ENCODE measurements around the gene PSMC1.

PSMC1 gene

GRCh38 chr14:90290337-90291011 is 34.1 kb downstream of the PSMC1 start:
- H3K27ac ChIP-seq (ENCODE audit: low read depth in 2 of 2, low read length in 2 of 2), result no peak overlapping the region
- H3K36me3 ChIP-seq (ENCODE audit: control insufficient read depth in 2 of 2, insufficient read depth in 2 of 2, low read length in 2 of 2), result peaks cover 52 to 53% of the 10 kb centered on the region in 2 donors
- H3K27me3 ChIP-seq (ENCODE audit: control insufficient read depth in 2 of 2, insufficient read depth in 2 of 2, low read length in 2 of 2), result no peaks in the 10 kb centered on the region
- H3K4me1 ChIP-seq (ENCODE audit: control insufficient read depth in 2 of 2, insufficient read depth in 2 of 2, low read length in 2 of 2), result no peaks in the 10 kb centered on the region
- no peak overlapping the region for H3K4me3 ChIP-seq (ENCODE audit: low read length in 2 of 2)
- no peaks in the 10 kb centered on the region for H3K9me3 ChIP-seq (ENCODE audit: control insufficient read depth in 2 of 2, low read length in 2 of 2)
- H3K9ac ChIP-seq (ENCODE audit: low read depth in 1 of 2, low read length in 2 of 2), result no peak overlapping the region

GRCh38 chr14:90291699-90292098 is 35.3 kb downstream of the PSMC1 start:
- Histone ChIP-seq H3K27me3 (ENCODE audit: control insufficient read depth in 2 of 2, insufficient read depth in 2 of 2, low read length in 2 of 2) (no peaks in the 10 kb centered on the region), H3K9ac (ENCODE audit: low read depth in 1 of 2, low read length in 2 of 2) (no peak overlapping the region), H3K36me3 (ENCODE audit: control insufficient read depth in 2 of 2, insufficient read depth in 2 of 2, low read length in 2 of 2) (peaks cover 51 to 53% of the 10 kb centered on the region in 2 donors)

DNA sequence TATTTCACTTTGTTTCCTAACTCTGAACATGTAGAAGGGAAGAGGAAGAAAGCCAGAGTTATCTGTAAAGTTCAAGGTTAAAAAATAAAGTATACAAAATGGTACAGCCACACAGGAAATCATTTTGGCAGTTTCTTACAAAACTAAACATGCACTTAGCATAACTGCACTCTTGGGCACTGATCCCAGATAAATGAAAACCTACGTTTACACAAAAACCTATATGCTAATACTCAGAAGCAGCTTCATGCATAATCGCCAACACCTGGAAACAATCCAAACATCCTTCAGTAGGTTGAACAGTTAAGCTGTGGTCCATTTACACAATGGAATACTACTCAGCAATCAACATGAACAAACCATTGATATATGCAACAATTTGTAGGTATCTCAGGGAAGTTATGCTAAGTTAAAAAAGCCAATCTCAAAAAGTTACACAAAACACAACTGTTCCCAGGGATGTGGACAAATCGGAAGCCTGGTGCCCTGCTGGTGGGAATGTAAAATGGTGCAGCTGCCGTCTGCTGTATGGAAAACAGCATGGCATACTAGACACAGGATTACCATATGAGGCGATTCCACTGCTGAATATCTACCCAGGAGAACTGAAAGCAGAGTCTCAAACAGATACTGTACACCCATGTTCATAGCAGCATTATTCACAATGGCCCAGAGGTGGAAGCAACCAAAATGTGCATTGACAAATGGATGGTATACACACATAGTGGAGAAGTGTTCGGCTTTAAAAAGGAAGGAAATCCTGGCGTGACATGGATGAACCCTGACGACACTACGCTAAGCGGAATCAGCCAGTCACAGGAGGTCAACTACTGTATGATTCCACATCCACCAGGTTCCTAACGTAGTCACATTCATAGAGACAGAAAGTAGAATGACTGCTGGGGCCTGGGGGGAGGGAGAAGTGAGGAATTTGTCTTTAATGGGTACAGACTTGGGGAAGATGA is 37.7 kb downstream of the PSMC1 start:
- H3K9me3 ChIP-seq (ENCODE audit: control insufficient read depth in 2 of 2, low read length in 2 of 2), result no peaks in the 10 kb centered on the region
- H3K27me3 ChIP-seq (ENCODE audit: control insufficient read depth in 2 of 2, insufficient read depth in 2 of 2, low read length in 2 of 2), result no peaks in the 10 kb centered on the region
- peaks cover 42% of the 10 kb centered on the region in 2 donors for H3K36me3 ChIP-seq (ENCODE audit: control insufficient read depth in 2 of 2, insufficient read depth in 2 of 2, low read length in 2 of 2)
- no peak overlapping the region for H3K9ac ChIP-seq (ENCODE audit: low read depth in 1 of 2, low read length in 2 of 2)
- H3K4me1 ChIP-seq (ENCODE audit: control insufficient read depth in 2 of 2, insufficient read depth in 2 of 2, low read length in 2 of 2), result no peaks in the 10 kb centered on the region
- no peak overlapping the region for H3K4me3 ChIP-seq (ENCODE audit: low read length in 2 of 2)
- no peak overlapping the region for H3K27ac ChIP-seq (ENCODE audit: low read depth in 2 of 2, low read length in 2 of 2)

More at GRCh38 chr14:90291699-90292098, 35.3 kb downstream of the PSMC1 start:
- Histone ChIP-seq H3K9me3 (ENCODE audit: control insufficient read depth in 2 of 2, low read length in 2 of 2) (no peaks in the 10 kb centered on the region), H3K27ac (ENCODE audit: low read depth in 2 of 2, low read length in 2 of 2) (no peak overlapping the region), H3K4me1 (ENCODE audit: control insufficient read depth in 2 of 2, insufficient read depth in 2 of 2, low read length in 2 of 2) (no peaks in the 10 kb centered on the region), H3K4me3 (ENCODE audit: low read length in 2 of 2) (no peak overlapping the region)

DNA sequence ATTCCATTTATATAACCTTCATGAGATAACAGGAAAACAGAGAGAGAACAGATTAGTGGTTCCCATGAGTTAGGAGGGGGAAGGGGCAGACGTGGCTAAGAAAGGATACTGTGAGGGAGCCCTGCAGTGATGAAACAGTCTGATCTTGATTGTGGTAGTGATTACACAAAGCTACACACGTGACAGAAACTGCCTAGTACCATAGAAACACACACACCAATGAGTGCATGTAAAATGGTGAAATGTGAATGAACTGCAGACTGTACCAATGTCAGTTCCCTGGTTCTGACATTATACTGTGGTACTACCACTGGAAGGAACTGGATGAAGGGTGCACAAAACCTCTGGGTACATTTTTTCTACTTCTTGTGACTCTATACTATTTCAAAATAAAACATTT is 38.5 kb downstream of the PSMC1 start:
- no peaks in the 10 kb centered on the region for H3K9me3 ChIP-seq (ENCODE audit: control insufficient read depth in 2 of 2, low read length in 2 of 2)
- H3K27me3 ChIP-seq (ENCODE audit: control insufficient read depth in 2 of 2, insufficient read depth in 2 of 2, low read length in 2 of 2), result no peaks in the 10 kb centered on the region
- H3K27ac ChIP-seq (ENCODE audit: low read depth in 2 of 2, low read length in 2 of 2), result no peak overlapping the region
- H3K9ac ChIP-seq (ENCODE audit: low read depth in 1 of 2, low read length in 2 of 2), result no peak overlapping the region
- H3K4me1 ChIP-seq (ENCODE audit: control insufficient read depth in 2 of 2, insufficient read depth in 2 of 2, low read length in 2 of 2), result no peaks in the 10 kb centered on the region
- peaks cover 37 to 39% of the 10 kb centered on the region in 2 donors for H3K36me3 ChIP-seq (ENCODE audit: control insufficient read depth in 2 of 2, insufficient read depth in 2 of 2, low read length in 2 of 2)
- no peak overlapping the region for H3K4me3 ChIP-seq (ENCODE audit: low read length in 2 of 2)

DNA sequence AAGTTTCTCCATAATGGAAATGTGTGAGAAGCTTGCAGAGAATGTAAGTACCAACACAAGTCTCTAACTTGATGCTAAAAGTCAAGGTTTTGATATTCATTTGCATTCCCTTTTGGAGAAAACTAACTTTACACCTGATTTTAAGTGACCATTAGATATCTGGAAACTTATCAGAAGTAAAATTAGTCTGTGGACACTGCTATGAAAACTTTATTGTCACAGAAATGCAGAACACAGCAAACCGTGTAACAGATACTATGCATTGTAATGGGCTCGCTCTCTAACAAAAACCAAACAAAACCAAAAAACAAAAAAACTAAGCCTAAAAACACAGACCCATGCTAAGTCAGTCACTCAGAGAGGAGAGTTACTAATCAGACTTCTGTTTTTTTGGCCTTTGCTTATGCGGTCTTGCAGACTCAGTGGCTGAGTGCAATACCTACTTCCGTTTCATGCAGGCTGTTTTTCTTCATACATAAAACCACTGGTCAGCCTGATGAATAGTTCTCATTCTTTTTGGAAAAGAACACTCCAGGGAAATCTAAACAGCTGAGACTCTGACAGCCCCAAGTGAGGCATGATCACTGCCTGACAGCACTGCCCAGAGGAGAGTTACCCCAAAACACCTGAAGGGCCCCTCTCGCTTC is 39.6 kb downstream of the PSMC1 start:
- Histone ChIP-seq H3K4me1 (ENCODE audit: control insufficient read depth in 2 of 2, insufficient read depth in 2 of 2, low read length in 2 of 2) (no peaks in the 10 kb centered on the region), H3K27ac (ENCODE audit: low read depth in 2 of 2, low read length in 2 of 2) (no peak overlapping the region), H3K27me3 (ENCODE audit: control insufficient read depth in 2 of 2, insufficient read depth in 2 of 2, low read length in 2 of 2) (no peaks in the 10 kb centered on the region), H3K9ac (ENCODE audit: low read depth in 1 of 2, low read length in 2 of 2) (no peak overlapping the region), H3K36me3 (ENCODE audit: control insufficient read depth in 2 of 2, insufficient read depth in 2 of 2, low read length in 2 of 2) (peaks cover 30 to 35% of the 10 kb centered on the region in 2 donors), H3K4me3 (ENCODE audit: low read length in 2 of 2) (no peak overlapping the region), H3K9me3 (ENCODE audit: control insufficient read depth in 2 of 2, low read length in 2 of 2) (no peaks in the 10 kb centered on the region)

- no peak overlapping the region for H3K9ac ChIP-seq (ENCODE audit: low read depth in 1 of 2, low read length in 2 of 2)
- H3K9me3 ChIP-seq (ENCODE audit: control insufficient read depth in 2 of 2, low read length in 2 of 2), result no peaks in the 10 kb centered on the region
- no peaks in the 10 kb centered on the region for H3K27me3 ChIP-seq (ENCODE audit: control insufficient read depth in 2 of 2, insufficient read depth in 2 of 2, low read length in 2 of 2)
- no peaks in the 10 kb centered on the region for H3K4me1 ChIP-seq (ENCODE audit: control insufficient read depth in 2 of 2, insufficient read depth in 2 of 2, low read length in 2 of 2)
- H3K27ac ChIP-seq (ENCODE audit: low read depth in 2 of 2, low read length in 2 of 2), result no peak overlapping the region
- H3K36me3 ChIP-seq (ENCODE audit: control insufficient read depth in 2 of 2, insufficient read depth in 2 of 2, low read length in 2 of 2), result peaks cover 32 to 34% of the 10 kb centered on the region in 2 donors
- no peak overlapping the region for H3K4me3 ChIP-seq (ENCODE audit: low read length in 2 of 2)
Observed at GRCh38 chr14:90296641-90297040, 40.3 kb downstream of the PSMC1 start.

DNA sequence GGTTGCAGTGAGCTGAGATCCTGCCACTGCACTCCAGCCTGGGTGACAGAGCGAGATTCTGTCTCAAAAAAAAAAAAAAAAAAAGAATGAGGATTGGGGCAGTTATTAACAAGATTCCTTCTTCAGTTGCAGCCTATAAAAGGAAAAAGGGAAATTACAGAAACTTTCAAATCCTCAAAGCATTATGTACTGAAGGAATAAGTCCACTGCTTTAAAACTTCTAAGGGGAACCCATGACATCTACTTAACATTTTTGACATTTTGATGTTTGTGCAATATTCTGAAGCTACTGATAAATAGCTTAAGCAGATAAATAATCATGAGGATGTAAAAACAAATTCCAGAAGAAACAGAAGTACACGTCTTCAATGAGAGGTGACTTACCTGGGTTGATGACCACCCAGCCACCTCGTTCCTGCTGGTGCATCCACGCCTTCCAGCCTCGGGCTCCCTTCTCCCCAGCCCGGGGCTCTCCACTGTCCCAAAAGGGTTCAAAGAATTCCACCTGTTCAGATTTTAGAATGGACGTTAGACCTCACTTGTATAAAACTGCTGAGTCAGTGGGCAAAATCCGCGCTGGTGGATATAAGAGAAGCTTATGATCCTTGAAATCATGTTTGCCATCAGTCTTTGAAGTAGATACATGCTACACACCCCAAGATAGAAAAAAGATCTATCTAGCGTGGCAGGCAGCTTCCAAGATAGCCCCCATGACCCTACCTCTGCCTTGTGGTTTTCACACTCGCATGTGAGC is 41.7 kb downstream of the PSMC1 start:
- H3K36me3 ChIP-seq (ENCODE audit: control insufficient read depth in 2 of 2, insufficient read depth in 2 of 2, low read length in 2 of 2), result peaks cover 24 to 31% of the 10 kb centered on the region in 2 donors
- no peak overlapping the region for H3K27ac ChIP-seq (ENCODE audit: low read depth in 2 of 2, low read length in 2 of 2)
- peaks cover 10 to 11% of the 10 kb centered on the region in 2 donors for H3K4me1 ChIP-seq (ENCODE audit: control insufficient read depth in 2 of 2, insufficient read depth in 2 of 2, low read length in 2 of 2)
- no peaks in the 10 kb centered on the region for H3K27me3 ChIP-seq (ENCODE audit: control insufficient read depth in 2 of 2, insufficient read depth in 2 of 2, low read length in 2 of 2)
- no peak overlapping the region for H3K4me3 ChIP-seq (ENCODE audit: low read length in 2 of 2)
- H3K9ac ChIP-seq (ENCODE audit: low read depth in 1 of 2, low read length in 2 of 2), result no peak overlapping the region
- no peaks in the 10 kb centered on the region for H3K9me3 ChIP-seq (ENCODE audit: control insufficient read depth in 2 of 2, low read length in 2 of 2)

DNA sequence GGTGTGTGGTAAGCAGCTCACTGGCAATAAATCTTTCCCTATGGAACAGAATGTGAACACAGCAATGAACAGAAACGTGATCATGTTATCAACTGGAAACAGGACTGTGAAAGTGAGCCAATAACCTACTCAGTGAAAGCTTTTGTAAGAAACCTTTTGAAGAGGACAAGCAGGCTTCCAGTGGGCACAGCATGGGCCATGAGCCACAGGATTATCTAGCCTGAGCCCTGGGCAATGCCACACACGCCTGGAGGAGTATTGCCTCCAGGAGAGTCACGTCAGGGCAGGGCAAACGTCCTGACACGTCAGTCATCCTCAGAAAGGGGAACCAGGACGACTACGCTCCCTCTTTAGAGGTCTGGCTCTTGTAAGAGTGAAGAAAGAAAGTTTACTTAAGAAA is 43.1 kb downstream of the PSMC1 start:
- H3K36me3 ChIP-seq (ENCODE audit: control insufficient read depth in 2 of 2, insufficient read depth in 2 of 2, low read length in 2 of 2), result peaks cover 25 to 38% of the 10 kb centered on the region in 2 donors
- peaks cover 14 to 22% of the 10 kb centered on the region in 2 donors for H3K4me1 ChIP-seq (ENCODE audit: control insufficient read depth in 2 of 2, insufficient read depth in 2 of 2, low read length in 2 of 2)
- H3K27me3 ChIP-seq (ENCODE audit: control insufficient read depth in 2 of 2, insufficient read depth in 2 of 2, low read length in 2 of 2), result no peaks in the 10 kb centered on the region
- H3K9me3 ChIP-seq (ENCODE audit: control insufficient read depth in 2 of 2, low read length in 2 of 2), result no peaks in the 10 kb centered on the region
- H3K4me3 ChIP-seq (ENCODE audit: low read length in 2 of 2), result no peak overlapping the region
- no peak overlapping the region for H3K27ac ChIP-seq (ENCODE audit: low read depth in 2 of 2, low read length in 2 of 2)
- no peak overlapping the region for H3K9ac ChIP-seq (ENCODE audit: low read depth in 1 of 2, low read length in 2 of 2)

- H3K27ac ChIP-seq (ENCODE audit: low read depth in 2 of 2, low read length in 2 of 2), result no peak overlapping the region
- H3K27me3 ChIP-seq (ENCODE audit: control insufficient read depth in 2 of 2, insufficient read depth in 2 of 2, low read length in 2 of 2), result no peaks in the 10 kb centered on the region
- H3K4me3 ChIP-seq (ENCODE audit: low read length in 2 of 2), result no peak overlapping the region
- no peak overlapping the region for H3K9ac ChIP-seq (ENCODE audit: low read depth in 1 of 2, low read length in 2 of 2)
- peaks cover 22 to 38% of the 10 kb centered on the region in 2 donors for H3K36me3 ChIP-seq (ENCODE audit: control insufficient read depth in 2 of 2, insufficient read depth in 2 of 2, low read length in 2 of 2)
- peaks cover 14 to 22% of the 10 kb centered on the region in 2 donors for H3K4me1 ChIP-seq (ENCODE audit: control insufficient read depth in 2 of 2, insufficient read depth in 2 of 2, low read length in 2 of 2)
- no peaks in the 10 kb centered on the region for H3K9me3 ChIP-seq (ENCODE audit: control insufficient read depth in 2 of 2, low read length in 2 of 2)
Observed at GRCh38 chr14:90300611-90301047, 44.3 kb downstream of the PSMC1 start.

Data from mucosa of rectum (tissue), 2 donors.